HG02798 (cell line): ENCODE data around the gene KCNE5.
"Not testable (repeated sequence)": the region's sequence is repeated elsewhere in the genome, so short reads cannot be mapped to it uniquely, and the experiment has no call there.

Experiments used
- ATAC-seq: cut with Tn5 transposase; IDR thresholded peaks from one replicate; pipeline ENCODE4 v1.9.1; 2021; ENCODE audit warnings: mild to moderate bottlenecking; ENCODE audit not compliant: unreplicated experiment, poor library complexity

KCNE5 gene

GRCh38 chrX:109624641-109625616 is at the start of gene KCNE5:
KCNE5 (minus strand) TSS chrX:109625172; CDS start chrX:109625020, 152 bp downstream.
- ATAC-seq = no peak

- no peak for ATAC-seq
Measured at GRCh38 chrX:109672239-109672638, 47.3 kb upstream of the KCNE5 start.

DNA sequence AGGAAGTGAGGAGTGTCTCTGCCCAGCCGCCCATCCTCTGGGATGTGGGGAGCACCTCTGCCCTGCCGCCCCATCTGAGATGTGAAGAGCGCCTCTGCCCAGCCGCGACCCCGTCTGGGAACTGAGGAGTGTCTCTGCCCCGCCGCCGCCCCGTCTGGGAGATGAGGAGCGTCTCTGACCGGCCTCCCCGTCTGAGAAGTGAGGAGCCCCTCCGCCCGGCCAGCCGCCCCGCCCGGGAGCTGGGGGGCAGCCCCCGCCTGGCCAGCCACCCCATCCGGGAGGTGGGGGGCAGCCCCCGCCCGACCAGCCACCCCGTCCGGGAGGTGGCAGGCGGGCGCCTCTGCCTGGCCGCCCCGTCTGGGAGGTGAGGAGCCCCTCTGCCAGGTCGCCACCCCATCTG is 46.2 kb upstream of the KCNE5 start:
- not testable (repeated sequence) for ATAC-seq

DNA sequence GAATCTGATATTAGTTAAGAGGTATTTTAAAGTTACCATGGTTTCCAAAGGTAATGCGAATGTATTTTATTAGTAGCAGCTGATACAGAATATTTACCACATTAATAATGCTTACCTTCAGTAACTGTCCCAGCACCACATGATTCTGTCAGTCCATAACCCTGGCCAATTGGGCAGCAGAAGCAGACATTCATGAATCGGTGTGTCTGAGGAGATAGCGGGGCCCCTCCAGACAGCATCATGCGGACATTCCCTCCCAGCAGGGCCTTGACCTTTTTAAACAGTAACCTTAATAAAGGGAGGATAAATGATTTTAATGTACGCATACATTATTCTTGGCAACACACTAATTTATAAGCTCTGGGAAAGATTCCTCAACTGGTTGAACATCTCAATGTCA is 43.0 kb upstream of the KCNE5 start:
- ATAC-seq = no peak

GRCh38 chrX:109660435-109661143 is 35.6 kb upstream of the KCNE5 start:
- no peak for ATAC-seq

- no peak for ATAC-seq
Measured at GRCh38 chrX:109658391-109658790, 33.4 kb upstream of the KCNE5 start.

DNA sequence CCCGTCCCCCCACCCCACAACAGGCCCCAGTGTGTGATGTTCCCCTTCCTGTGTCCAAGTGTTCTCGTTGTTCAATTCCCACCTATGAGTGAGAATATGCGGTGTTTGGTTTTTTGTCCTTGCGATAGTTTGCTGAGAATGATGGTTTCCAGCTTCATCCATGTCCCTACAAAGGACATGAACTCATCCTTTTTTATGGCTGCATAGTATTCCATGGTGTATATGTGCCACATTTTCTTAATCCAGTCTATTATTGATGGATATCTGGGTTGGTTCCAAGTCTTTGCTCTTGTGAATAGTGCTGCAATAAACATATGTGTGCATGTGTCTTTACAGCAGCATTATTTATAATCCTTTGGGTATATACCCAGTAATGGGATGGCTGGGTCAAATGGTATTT is 32.4 kb upstream of the KCNE5 start:
- not testable (repeated sequence) for ATAC-seq

DNA sequence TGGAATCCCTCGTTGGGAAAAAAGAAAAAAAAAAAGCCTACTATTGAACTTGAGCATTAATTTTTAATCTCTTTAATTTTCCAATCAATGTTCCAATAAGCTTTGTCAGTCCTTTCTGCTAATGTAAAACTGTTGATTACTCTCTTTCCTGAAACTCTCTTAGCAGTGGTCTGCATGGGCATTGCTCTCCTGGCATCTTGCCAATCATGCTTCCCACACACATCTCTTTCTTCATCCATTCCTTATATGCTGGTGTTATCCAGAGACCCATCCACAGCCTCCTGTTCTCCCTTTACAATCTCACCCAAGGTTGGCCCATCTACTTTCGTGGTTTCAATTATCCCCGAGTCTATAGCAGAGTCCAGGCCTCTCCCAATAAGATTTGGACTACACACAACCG is 31.8 kb upstream of the KCNE5 start:
- no peak for ATAC-seq

GRCh38 chrX:109655502-109656201 is 30.7 kb upstream of the KCNE5 start:
- ATAC-seq = no peak

GRCh38 chrX:109654516-109655109 is 29.6 kb upstream of the KCNE5 start:
- ATAC-seq = no peak

DNA sequence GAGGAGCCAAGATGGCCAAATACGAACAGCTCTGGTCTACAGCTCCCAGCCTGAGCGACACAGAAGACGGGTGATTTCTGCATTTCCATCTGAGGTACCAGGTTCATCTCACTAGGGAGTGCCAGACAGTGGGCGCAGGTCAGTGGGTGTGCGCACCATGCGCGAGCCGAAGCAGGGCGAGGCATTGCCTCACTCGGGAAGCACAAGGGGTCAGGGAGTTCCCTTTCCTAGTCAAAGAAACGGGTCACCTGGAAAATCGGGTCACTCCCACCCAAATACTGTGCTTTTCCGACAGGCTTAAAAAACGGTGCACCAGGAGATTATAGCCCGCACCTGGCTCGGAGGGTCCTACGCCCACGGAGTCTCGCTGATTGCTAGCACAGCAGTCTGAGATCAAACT is 19.7 kb upstream of the KCNE5 start:
- ATAC-seq = not testable (repeated sequence)

DNA sequence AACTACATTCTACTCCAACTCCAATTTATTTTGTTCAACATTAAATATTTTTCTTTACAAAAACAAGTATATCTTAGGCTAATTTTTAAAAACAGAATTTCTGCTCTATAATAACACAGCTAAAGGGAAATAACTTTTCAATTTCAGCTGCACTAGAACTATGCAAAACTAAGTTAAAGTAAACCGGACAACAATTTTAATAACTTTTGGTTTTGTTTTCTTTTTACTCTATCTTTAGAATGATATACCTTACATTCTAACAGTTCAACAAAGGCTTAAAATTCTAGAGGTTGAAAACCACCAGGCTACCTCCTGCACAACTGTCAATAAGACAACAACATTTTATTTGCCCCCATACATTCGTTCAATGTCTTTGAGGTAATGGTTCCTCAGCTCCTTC is 18.7 kb upstream of the KCNE5 start:
- ATAC-seq = no peak

- no peak for ATAC-seq
Measured at GRCh38 chrX:109638158-109638557, 13.2 kb upstream of the KCNE5 start.

DNA sequence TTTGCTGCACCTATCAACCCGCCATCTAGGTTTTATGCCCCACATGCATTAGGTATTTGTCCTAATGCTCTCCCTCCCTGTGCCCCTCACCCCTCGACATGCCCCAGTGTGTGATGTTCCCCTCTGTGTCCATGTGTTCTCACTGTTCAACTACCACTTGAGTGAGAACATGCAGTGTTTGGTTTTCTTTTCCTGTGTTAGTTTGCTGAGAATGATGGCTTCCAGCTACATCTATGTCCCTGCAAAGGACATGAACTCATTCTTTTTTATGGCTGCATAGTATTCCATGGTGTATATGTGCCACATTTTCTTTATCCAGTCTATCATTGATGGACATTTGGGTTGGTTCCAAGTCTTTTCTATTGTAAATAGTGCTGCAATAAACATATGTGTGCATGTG is 12.5 kb upstream of the KCNE5 start:
- ATAC-seq = not testable (repeated sequence)

GRCh38 chrX:109635146-109635545 is 10.2 kb upstream of the KCNE5 start:
- ATAC-seq = no peak

DNA sequence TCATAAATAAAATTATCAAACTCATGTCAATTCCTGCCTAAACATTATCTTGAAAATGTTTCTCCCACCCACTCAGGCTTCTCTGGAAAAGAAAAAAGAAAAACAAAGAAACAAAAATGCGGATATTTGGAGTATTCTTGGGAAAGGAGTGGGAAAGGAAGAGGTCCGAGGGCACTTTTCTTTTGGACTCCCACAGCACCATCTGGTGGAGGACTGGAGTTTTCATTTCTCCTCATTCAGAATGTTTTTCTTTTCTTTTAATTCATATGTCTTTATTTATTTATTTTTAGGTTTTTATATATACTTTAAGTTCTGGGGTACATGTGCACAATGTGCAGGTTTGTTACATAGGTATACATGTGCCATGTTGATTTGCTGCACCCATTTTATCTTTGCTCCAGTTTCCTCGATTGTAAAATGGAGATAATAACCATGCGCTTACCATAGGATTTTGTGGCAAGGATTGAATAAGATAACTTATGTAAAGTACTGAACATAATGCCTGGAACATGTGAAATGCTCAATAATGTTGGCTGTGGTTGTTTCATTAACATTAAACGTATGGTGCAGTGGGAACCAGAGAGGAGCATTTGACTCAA is 8.0 kb upstream of the KCNE5 start:
- no peak for ATAC-seq

DNA sequence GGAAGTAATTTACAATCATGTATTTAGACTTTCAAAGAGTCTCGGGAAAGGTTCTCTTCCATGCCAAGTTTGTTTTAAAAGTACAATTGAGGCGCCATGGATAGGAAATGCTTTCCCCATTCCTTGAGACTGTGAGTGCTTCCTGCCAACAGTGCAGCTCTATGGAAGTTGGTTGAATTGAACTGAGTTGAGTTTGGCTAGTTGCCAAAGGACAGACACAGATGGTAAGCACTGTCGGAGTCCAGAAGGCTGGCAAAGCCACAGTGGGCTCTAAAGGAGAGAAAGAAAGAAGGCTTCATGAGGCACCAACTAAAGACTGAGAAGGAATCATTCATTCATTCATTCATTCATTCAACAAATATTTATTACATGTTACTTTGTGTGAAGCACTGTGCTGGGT is 4.3 kb upstream of the KCNE5 start:
- ATAC-seq = no peak

DNA sequence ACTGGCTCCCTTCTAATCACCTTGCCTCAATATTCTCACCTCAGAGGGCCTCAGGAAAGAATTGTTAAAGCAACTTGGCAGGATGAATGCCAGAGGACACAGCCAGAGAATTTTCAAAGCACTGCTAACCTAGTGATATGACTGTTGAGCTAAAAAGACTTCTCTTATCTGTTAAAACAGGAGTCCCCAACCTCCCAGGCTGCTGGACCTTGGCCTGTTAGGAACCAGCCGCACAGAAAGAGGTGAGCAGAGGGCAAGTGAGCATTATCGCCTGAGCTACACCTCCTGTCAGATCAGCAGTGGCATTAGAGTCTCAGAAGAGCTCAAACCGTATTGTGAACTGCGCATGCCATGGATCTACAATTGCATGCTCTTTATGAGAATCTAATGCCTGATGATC is 1.7 kb upstream of the KCNE5 start:
- no peak for ATAC-seq

DNA sequence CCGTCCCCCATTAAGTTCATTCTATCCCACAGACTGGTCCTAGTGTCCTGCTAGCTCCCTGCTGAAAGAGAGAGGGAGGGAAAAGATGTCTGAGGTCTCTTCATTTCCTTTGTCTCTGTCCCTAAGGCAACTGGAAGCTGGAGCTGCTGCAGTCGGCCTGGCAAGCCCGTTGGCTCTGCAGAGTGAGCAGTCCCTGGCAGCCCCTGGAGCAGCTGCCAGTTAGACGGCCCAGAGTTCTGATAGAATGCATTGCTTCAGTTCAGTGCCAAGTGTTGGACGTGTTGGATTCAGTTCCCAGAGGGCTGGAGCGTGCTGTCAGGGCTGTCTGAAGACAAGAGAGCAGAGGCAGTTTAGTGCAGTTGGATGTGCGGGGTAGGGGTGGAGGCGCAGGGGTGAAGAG is 975 bp downstream of the KCNE5 start:
- no peak for ATAC-seq

GRCh38 chrX:109622270-109622669 is 2.7 kb downstream of the KCNE5 start:
- no peak for ATAC-seq
